A673 (cell line): ENCODE results near the gene CUX1.

Experiments used
- EZH2 ChIP-seq: fragments of 200-600 bp; sonication (generic); IDR thresholded peaks from 2 replicates; pipeline ENCODE4 v1.6.1; 2017; ENCODE audit warnings: borderline replicate concordance, low read depth, mild to moderate bottlenecking, mixed read lengths, antibody characterized with exemption, low read length; ENCODE audit not compliant: poor library complexity, severe bottlenecking
- TF ChIP-seq, protein P1 (sequence below): fragments of 300-800, 200-600 bp; sonication (generic); conservative IDR thresholded peaks from 2 replicates; pipeline ENCODE4 v1.5.1; 2017; ENCODE audit warnings: low read depth, mild to moderate bottlenecking, antibody characterized with exemption, low read length, moderate library complexity, mixed read lengths

DNA sequence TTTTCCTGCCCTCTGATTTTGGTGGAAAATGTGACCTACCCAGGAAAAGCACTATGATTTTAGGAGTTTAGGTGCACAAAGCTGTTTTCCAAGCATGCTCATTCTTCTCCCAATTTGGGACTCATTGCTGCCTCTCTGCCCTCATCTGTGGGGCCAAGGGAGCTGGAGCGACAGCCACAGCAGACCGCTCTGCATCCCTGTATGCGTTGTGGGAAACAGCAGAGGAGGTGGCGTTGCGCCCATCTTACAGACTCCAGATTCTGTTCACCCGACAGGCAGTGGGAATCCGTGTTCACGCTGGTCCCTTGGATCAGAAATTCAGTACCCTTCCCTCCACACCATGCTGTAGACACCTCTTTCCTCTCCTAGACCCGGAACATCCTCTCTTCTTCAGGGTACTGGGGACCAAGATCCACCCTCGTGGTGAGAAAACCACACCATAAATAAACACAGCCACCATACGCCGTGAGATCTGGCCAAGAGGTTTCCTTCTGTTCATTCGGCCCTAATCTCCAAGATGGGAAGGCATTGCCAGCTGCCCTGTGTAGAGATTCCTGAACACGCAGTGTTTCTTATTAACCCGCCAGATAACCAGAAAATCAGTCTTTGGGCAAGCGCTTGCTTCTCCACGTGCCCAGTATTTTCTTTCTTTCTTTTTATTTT, 87.9 kb downstream of the CUX1 start:
- TF ChIP-seq, protein P1, sequence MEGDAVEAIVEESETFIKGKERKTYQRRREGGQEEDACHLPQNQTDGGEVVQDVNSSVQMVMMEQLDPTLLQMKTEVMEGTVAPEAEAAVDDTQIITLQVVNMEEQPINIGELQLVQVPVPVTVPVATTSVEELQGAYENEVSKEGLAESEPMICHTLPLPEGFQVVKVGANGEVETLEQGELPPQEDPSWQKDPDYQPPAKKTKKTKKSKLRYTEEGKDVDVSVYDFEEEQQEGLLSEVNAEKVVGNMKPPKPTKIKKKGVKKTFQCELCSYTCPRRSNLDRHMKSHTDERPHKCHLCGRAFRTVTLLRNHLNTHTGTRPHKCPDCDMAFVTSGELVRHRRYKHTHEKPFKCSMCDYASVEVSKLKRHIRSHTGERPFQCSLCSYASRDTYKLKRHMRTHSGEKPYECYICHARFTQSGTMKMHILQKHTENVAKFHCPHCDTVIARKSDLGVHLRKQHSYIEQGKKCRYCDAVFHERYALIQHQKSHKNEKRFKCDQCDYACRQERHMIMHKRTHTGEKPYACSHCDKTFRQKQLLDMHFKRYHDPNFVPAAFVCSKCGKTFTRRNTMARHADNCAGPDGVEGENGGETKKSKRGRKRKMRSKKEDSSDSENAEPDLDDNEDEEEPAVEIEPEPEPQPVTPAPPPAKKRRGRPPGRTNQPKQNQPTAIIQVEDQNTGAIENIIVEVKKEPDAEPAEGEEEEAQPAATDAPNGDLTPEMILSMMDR, result no peak
- TF ChIP-seq EZH2, result no peak
